SK-N-SH (cell line): ENCODE data around the gene FOXK1.

Source experiments
- EP300 ChIP-seq, 2 experiments: IDR thresholded peaks; 2 replicates each; pipeline versions ENCODE4 v1.4.0 to v1.6.1; 2012; ENCODE audit warnings: borderline replicate concordance in 1 of 2, low read depth in 1 of 2, low read length in 1 of 2
- MXI1 ChIP-seq: IDR thresholded peaks from 2 replicates; pipeline ENCODE4 v1.6.1; 2012; ENCODE audit warnings: mild to moderate bottlenecking, low read depth, low read length, improper control_type of control experiment
- RAD21 ChIP-seq: IDR thresholded peaks from 2 replicates; pipeline ENCODE4 v1.6.1; 2012; ENCODE audit warnings: mild to moderate bottlenecking, low read length
- TCF12 ChIP-seq: IDR thresholded peaks from 2 replicates; pipeline ENCODE4 v1.4.0; 2012
- YY1 ChIP-seq: IDR thresholded peaks from 2 replicates; pipeline ENCODE4 v1.4.0; 2012; ENCODE audit warnings: low read depth, mild to moderate bottlenecking
- TF ChIP-seq, protein P1 (sequence below): fragments of 200-600 bp; sonication (generic); IDR thresholded peaks from 2 replicates; pipeline ENCODE4 v1.6.1; 2017; ENCODE audit warnings: antibody characterized with exemption, mild to moderate bottlenecking, moderate library complexity
- TF ChIP-seq, protein P2 (sequence below): IDR thresholded peaks from 2 replicates; pipeline ENCODE4 v1.4.0; 2012; ENCODE audit warnings: low read depth
- TF ChIP-seq, protein P3 (sequence below): IDR thresholded peaks from 2 replicates; pipeline ENCODE4; 2012

DNA sequence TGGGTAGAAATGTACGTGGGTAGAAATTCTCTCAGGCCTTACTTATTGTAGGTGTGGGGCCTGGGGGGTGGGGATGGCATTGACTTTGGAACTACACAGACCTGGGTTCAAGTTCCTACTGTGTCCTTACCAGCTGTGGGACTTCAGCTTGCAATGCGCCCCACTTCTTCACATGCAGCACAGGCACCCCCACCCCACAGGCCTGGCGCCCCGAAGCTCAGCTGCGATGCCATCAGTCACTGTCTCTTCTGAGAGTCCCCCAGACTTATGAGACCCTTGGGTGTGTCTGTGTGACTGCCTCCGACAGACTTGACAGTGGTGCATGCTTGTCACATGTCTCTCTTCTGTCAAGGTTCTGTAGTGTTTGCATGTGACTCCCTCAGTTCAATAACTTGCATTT, 90.2 kb downstream of the FOXK1 start:
- no peak for TF ChIP-seq MXI1
- TF ChIP-seq, protein P1, sequence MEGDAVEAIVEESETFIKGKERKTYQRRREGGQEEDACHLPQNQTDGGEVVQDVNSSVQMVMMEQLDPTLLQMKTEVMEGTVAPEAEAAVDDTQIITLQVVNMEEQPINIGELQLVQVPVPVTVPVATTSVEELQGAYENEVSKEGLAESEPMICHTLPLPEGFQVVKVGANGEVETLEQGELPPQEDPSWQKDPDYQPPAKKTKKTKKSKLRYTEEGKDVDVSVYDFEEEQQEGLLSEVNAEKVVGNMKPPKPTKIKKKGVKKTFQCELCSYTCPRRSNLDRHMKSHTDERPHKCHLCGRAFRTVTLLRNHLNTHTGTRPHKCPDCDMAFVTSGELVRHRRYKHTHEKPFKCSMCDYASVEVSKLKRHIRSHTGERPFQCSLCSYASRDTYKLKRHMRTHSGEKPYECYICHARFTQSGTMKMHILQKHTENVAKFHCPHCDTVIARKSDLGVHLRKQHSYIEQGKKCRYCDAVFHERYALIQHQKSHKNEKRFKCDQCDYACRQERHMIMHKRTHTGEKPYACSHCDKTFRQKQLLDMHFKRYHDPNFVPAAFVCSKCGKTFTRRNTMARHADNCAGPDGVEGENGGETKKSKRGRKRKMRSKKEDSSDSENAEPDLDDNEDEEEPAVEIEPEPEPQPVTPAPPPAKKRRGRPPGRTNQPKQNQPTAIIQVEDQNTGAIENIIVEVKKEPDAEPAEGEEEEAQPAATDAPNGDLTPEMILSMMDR, result no peak
- TF ChIP-seq, protein P2, sequence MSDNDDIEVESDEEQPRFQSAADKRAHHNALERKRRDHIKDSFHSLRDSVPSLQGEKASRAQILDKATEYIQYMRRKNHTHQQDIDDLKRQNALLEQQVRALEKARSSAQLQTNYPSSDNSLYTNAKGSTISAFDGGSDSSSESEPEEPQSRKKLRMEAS, result no peak
- TF ChIP-seq RAD21, result no peak
- no peak for TF ChIP-seq TCF12
- no peak for TF ChIP-seq YY1
- TF ChIP-seq, protein P3, sequence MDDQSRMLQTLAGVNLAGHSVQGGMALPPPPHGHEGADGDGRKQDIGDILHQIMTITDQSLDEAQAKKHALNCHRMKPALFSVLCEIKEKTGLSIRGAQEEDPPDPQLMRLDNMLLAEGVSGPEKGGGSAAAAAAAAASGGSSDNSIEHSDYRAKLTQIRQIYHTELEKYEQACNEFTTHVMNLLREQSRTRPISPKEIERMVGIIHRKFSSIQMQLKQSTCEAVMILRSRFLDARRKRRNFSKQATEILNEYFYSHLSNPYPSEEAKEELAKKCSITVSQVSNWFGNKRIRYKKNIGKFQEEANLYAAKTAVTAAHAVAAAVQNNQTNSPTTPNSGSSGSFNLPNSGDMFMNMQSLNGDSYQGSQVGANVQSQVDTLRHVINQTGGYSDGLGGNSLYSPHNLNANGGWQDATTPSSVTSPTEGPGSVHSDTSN, result no peak
- no peak for TF ChIP-seq EP300 (IDR thresholded peaks at IDR 0.05; ENCODE audit: borderline replicate concordance in 1 of 2, low read depth in 1 of 2, low read length in 1 of 2)
